Esophagus (tissue), 2 donors: ENCODE measurements around the gene SPTLC3. TPM values are rescaled to one million over a fixed set of nuclear protein-coding genes. Genes with fewer than 3 reads are reported as not detected.

ENCODE experiments used
- H3K27ac ChIP-seq, 2 donors: one replicate each; pipeline ENCODE4 v1.5.1; 2013; ENCODE audit warnings: low read depth in 2 of 2, mild to moderate bottlenecking in 2 of 2, inconsistent platforms in 1 of 2, low read length in 1 of 2, moderate library complexity in 1 of 2
- H3K27me3 ChIP-seq, 2 donors: one replicate each; pipeline ENCODE4 v1.6.1; 2013; ENCODE audit warnings: low read length in 2 of 2, control low read depth in 1 of 2, mild to moderate bottlenecking in 1 of 2; ENCODE audit not compliant: insufficient read depth in 2 of 2, control insufficient read depth in 1 of 2
- H3K36me3 ChIP-seq, 2 donors: one replicate each; pipeline ENCODE4 v1.6.1; 2013; ENCODE audit warnings: low read length in 1 of 2; ENCODE audit not compliant: control insufficient read depth in 2 of 2, insufficient read depth in 2 of 2
- H3K4me1 ChIP-seq, 2 donors: one replicate each; pipeline ENCODE4 v1.6.1; 2013; ENCODE audit warnings: low read length in 1 of 2; ENCODE audit not compliant: control insufficient read depth in 2 of 2, insufficient read depth in 2 of 2
- H3K4me3 ChIP-seq, 2 donors: one replicate each; pipeline ENCODE4 v1.5.1; 2013; ENCODE audit warnings: low read length in 2 of 2, mild to moderate bottlenecking in 2 of 2, low read depth in 1 of 2, moderate library complexity in 1 of 2
- H3K9me3 ChIP-seq, 2 donors: one replicate each; pipeline ENCODE4 v1.6.1; 2013; ENCODE audit warnings: mild to moderate bottlenecking in 2 of 2, low read depth in 1 of 2, low read length in 1 of 2, moderate library complexity in 1 of 2; ENCODE audit not compliant: control insufficient read depth in 2 of 2, insufficient read depth in 1 of 2
- WGBS, 2 donors: extraction: QIAGEN DNeasy Blood & Tissue Kit; methylation state at CpG; one replicate each; pipeline ENCODE4 v1.1.7; 2013; 5-methylcytosine and 5-hydroxymethylcytosine counted together
- polyA plus RNA-seq, 2 donors: library from polyadenylated mRNA; stranded (reverse); fragments of 200-250 nt; gene quantifications; one replicate each; pipeline ENCODE4 v1.2.3, GENCODE V29; 2013
- donor health status: healthy with polysubstance abuse.
- donor health status: Bipolar disorder and iron deficiency.

Gene SPTLC3
- polyA plus RNA-seq, 2 donors: 3.5 TPM

DNA sequence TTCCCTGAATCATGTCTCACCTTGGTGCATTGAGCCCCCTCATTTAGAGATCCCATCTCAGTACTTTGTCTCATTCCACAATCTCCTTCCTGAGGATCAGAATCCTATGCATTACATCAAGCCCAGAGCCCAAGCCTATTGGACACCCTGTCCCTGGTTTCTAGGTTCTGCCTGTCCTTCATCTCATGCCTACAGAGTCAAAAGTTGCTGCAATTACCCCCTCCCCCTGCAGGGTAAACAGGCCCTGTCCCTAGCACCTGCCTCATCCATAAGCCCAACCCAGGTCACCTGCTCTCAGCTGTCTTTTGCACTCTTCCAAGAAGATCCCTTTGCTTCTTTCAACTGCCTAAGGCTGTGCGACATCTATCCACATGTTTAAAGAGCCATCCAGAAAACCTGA is 93.9 kb downstream of the SPTLC3 start:
- WGBS, 2 donors: 62 to 81% methylated on average over 1 of the region's 1 CpG
- H3K36me3 ChIP-seq: no peaks in the 10 kb centered on the region

GRCh38 chr20:13105039-13105438 is 96.3 kb downstream of the SPTLC3 start:
- Histone ChIP-seq H3K27me3 (no peaks in the 10 kb centered on the region), H3K9me3 (no peaks in the 10 kb centered on the region), H3K4me3 (no peak overlapping the region), H3K4me1 (no peaks in the 10 kb centered on the region), H3K27ac (no peak overlapping the region), H3K36me3 (no peaks in the 10 kb centered on the region)
- WGBS, 2 donors: 65 to 74% methylated on average over 9 of the region's 9 CpGs

More for the DNA sequence above, 93.9 kb downstream of the SPTLC3 start:
- Histone ChIP-seq H3K27me3 (no peaks in the 10 kb centered on the region), H3K4me3 (no peak overlapping the region), H3K27ac (no peak overlapping the region), H3K9me3 (no peaks in the 10 kb centered on the region), H3K4me1 (no peaks in the 10 kb centered on the region)

- peaks cover 0 to 2% of the 10 kb centered on the region in 2 donors for H3K36me3 ChIP-seq
- H3K4me1 ChIP-seq: no peaks in the 10 kb centered on the region
- H3K27me3 ChIP-seq: no peaks in the 10 kb centered on the region
- no peak overlapping the region for H3K4me3 ChIP-seq
- no peaks in the 10 kb centered on the region for H3K9me3 ChIP-seq
- no peak overlapping the region for H3K27ac ChIP-seq
- WGBS, 2 donors: 35 to 37% methylated on average over 14 of the region's 14 CpGs
Observed at GRCh38 chr20:13105864-13106457, 97.2 kb downstream of the SPTLC3 start.

DNA sequence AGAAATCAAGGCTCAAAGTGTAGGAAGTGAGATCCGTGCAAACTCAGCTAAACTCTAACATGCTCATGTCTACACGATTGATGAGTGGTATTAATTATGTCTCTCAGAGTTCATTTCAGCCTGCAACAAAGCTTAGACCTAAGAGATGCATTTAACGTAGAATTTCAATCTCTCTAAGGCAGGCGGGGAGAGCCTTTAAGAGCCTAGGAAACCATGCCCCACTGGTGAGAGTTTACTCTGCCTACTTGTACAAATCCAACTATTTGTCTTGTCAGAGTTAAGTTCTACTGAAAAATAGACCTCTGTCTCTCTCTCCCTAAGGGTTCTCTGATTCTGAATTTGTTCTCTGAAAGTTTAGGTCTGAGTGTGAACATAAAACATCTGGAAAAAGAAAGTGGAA is 100.9 kb downstream of the SPTLC3 start:
- H3K4me1 ChIP-seq: no peaks in the 10 kb centered on the region
- H3K27ac ChIP-seq: no peak overlapping the region
- 66 to 74% methylated on average over 4 of the region's 4 CpGs for WGBS, 2 donors
- no peaks in the 10 kb centered on the region for H3K9me3 ChIP-seq
- no peaks in the 10 kb centered on the region for H3K27me3 ChIP-seq
- H3K4me3 ChIP-seq: no peak overlapping the region
- peaks cover 2 to 4% of the 10 kb centered on the region in 2 donors for H3K36me3 ChIP-seq

DNA sequence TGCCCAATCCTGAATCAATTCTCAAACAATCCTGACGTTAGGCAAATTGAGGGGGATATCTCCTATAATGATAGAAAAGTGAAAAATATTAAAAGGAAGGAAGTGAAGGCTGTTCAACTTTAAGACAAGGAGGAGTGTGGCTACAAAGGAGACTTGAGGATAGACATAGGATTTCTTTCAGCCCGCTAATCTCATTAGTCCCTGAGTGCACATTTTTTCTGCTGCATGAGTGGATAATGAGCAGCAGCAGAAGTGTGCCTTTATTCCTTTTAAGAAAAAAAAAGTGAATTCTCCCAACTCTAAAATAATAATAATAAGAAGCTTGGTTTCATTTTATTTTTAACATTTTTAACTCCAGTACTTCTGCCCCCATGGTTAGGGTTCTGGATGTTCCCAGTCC is 102.0 kb downstream of the SPTLC3 start:
- Histone ChIP-seq H3K27ac (no peak overlapping the region), H3K4me1 (no peaks in the 10 kb centered on the region), H3K27me3 (no peaks in the 10 kb centered on the region), H3K9me3 (no peaks in the 10 kb centered on the region), H3K4me3 (no peak overlapping the region), H3K36me3 (peaks cover 2 to 4% of the 10 kb centered on the region in 2 donors)
- 79 to 86% methylated on average over 2 of the region's 2 CpGs for WGBS, 2 donors

GRCh38 chr20:13111249-13111911 is 102.6 kb downstream of the SPTLC3 start:
- Histone ChIP-seq H3K4me1 (no peaks in the 10 kb centered on the region), H3K9me3 (no peaks in the 10 kb centered on the region), H3K4me3 (no peak overlapping the region), H3K36me3 (peaks cover 2 to 4% of the 10 kb centered on the region in 2 donors), H3K27me3 (no peaks in the 10 kb centered on the region), H3K27ac (no peak overlapping the region)
- WGBS, 2 donors: 68 to 78% methylated on average over 5 of the region's 5 CpGs

- 94 to 97% methylated on average over 3 of the region's 3 CpGs for WGBS, 2 donors
- H3K4me3 ChIP-seq: no peak overlapping the region
- H3K27ac ChIP-seq: no peak overlapping the region
- H3K27me3 ChIP-seq: no peaks in the 10 kb centered on the region
- no peaks in the 10 kb centered on the region for H3K4me1 ChIP-seq
- H3K36me3 ChIP-seq: peaks cover 2 to 4% of the 10 kb centered on the region in 2 donors
- no peaks in the 10 kb centered on the region for H3K9me3 ChIP-seq
Observed at GRCh38 chr20:13113731-13114130, 105.0 kb downstream of the SPTLC3 start.

DNA sequence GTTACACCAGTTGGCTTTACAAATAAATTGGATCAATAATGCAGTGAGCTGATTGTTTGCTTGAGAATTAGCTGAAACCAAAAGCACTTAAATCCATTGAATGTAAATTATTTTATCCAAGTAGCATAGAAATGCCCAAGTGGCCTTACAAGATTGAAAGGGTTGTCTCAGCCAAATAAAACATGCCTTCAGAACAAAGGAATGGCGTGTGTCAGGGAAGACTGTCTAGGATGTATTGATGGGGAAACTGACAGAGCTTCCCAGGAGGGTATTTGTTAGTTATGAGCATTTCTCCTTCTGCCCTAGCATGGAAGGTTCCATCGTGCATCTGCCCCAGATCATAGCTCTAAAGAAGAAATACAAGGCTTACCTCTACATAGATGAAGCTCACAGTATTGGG is 108.4 kb downstream of the SPTLC3 start:
- Histone ChIP-seq H3K9me3 (no peaks in the 10 kb centered on the region), H3K36me3 (no peaks in the 10 kb centered on the region), H3K4me1 (no peaks in the 10 kb centered on the region), H3K4me3 (no peak overlapping the region), H3K27me3 (no peaks in the 10 kb centered on the region), H3K27ac (no peak overlapping the region)
- whole genome bisulfite sequencing, 2 donors: 58 to 83% methylated on average over 2 of the region's 2 CpGs

DNA sequence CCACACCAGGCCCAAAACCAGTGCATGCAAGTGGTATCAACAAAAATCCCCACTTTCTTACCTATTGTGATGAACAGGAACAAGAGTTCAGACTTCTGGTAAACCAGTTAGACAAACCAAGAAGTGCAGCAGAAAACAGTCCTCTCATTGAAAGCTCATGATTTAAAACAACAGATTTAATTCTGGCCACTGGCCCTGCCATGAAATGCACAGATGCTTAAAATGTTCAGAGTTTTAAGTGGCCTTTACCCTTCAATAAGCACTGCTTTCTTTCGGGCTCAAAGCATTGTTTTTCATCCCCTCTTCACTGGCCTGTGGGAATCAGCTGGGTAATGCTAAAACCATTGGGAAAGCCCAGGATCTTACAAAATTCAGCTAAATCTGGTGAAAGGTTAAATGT is 109.9 kb downstream of the SPTLC3 start:
- no peaks in the 10 kb centered on the region for H3K4me1 ChIP-seq
- no peaks in the 10 kb centered on the region for H3K27me3 ChIP-seq
- no peaks in the 10 kb centered on the region for H3K9me3 ChIP-seq
- no peak overlapping the region for H3K4me3 ChIP-seq
- WGBS, 2 donors: 89 to 92% methylated on average over 1 of the region's 1 CpG
- no peak overlapping the region for H3K27ac ChIP-seq
- no peaks in the 10 kb centered on the region for H3K36me3 ChIP-seq

- WGBS, 2 donors: 19 to 20% methylated on average over 6 of the region's 6 CpGs
- H3K27me3 ChIP-seq: no peaks in the 10 kb centered on the region
- no peak overlapping the region for H3K4me3 ChIP-seq
- H3K4me1 ChIP-seq: no peaks in the 10 kb centered on the region
- H3K9me3 ChIP-seq: no peaks in the 10 kb centered on the region
- no peaks in the 10 kb centered on the region for H3K36me3 ChIP-seq
- no peak overlapping the region for H3K27ac ChIP-seq
Observed at GRCh38 chr20:13119583-13119982, 110.8 kb downstream of the SPTLC3 start.
